ENCODE measurements around the gene MBP. TPM values are rescaled to one million over a fixed set of nuclear protein-coding genes. Genes with fewer than 3 reads are reported as not detected.

MBP gene
- total RNA-seq, 2 experiments from 2014 or later = 75.4 to 79.2 TPM

DNA sequence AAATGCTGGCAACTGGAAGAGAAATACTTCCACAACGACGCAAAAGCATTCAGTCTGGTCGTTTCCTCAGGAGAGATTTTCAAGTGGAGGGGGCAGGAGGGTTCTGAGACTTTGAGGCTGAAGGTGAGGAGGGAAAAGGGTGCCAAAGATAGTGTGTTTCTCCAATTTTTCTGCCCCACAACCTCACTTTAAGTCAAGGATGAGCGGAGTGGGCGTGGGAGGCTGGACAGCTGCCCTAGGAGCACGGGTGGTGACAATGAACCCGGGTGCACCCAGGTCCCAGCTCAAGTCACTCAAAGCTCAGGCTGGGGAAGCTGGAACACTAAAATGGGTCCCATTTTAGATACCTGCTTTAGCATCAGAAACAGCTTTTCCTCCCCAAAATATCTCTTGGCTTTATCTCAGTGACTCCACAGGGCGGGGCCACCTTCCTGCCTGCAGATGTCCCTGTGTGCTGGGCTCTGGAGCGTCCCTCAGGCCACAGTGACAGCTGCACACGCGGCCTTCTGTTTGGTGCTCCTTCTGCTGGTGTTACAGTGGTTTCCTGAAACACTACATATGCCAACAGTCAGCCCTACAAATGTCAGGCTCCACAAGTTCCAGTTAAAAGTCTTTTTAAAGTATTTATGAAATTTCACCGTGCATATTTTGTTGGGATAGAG is 1.4 kb upstream of the MBP start:
- H3K4me3 Mint-ChIP-seq = peak overlapping the region; percentile 96
- peaks cover 28% of the 10 kb centered on the region for H3K36me3 Mint-ChIP-seq (ENCODE audit: low read depth)
- TF ChIP-seq, protein P1, sequence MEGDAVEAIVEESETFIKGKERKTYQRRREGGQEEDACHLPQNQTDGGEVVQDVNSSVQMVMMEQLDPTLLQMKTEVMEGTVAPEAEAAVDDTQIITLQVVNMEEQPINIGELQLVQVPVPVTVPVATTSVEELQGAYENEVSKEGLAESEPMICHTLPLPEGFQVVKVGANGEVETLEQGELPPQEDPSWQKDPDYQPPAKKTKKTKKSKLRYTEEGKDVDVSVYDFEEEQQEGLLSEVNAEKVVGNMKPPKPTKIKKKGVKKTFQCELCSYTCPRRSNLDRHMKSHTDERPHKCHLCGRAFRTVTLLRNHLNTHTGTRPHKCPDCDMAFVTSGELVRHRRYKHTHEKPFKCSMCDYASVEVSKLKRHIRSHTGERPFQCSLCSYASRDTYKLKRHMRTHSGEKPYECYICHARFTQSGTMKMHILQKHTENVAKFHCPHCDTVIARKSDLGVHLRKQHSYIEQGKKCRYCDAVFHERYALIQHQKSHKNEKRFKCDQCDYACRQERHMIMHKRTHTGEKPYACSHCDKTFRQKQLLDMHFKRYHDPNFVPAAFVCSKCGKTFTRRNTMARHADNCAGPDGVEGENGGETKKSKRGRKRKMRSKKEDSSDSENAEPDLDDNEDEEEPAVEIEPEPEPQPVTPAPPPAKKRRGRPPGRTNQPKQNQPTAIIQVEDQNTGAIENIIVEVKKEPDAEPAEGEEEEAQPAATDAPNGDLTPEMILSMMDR (IDR thresholded peaks at IDR 0.05) = no peak
- Histone ChIP-seq H3K9me3 (ENCODE audit: control insufficient read depth in 1 of 2, insufficient read depth in 1 of 2, low read length in 2 of 2) (no peaks in the 10 kb centered on the region), H3K27ac (ENCODE audit: low read depth in 1 of 2, low read length in 2 of 2) (peak overlapping the region in 1 of 2 donors; percentile 34), H3K4me1 (ENCODE audit: insufficient read depth, low read length) (peaks cover 34% of the 10 kb centered on the region), H3K36me3 (ENCODE audit: insufficient read depth, low read length) (peaks cover 12% of the 10 kb centered on the region), H3K27me3 (ENCODE audit: control insufficient read depth in 1 of 2, insufficient read depth in 2 of 2, low read length in 2 of 2) (no peaks in the 10 kb centered on the region), H3K4me3 (ENCODE audit: low read length) (peak overlapping the region; percentile 51)
- ATAC-seq (ENCODE audit: poor library complexity) (no peak), DNase-seq (peak in 4 of 14 experiments; percentile 32 to 69 (median 54))
- H3K27ac Mint-ChIP-seq = peak overlapping the region; percentile 82
- intact Hi-C loops (cut with DNase I, micrococcal nuclease) = loop anchor here (5.0 kb wide), 4 partner anchors 67 to 312 kb away; partner anchors contain the start of gene ZNF236 (in 1 of the 2)
- CTCF ChIA-PET = interaction anchor here (2.2 kb wide), 1 partner anchor 72 kb away, joined by 6 read pairs; no protein-coding TSS in a partner anchor
- no peaks in the 10 kb centered on the region for H3K9me3 Mint-ChIP-seq
- no peaks in the 10 kb centered on the region for H3K27me3 Mint-ChIP-seq
- H3K4me1 Mint-ChIP-seq (ENCODE audit: low read depth) = peaks cover 42% of the 10 kb centered on the region
- POLR2A ChIA-PET = interaction anchor here (1.5 to 4.3 kb wide), 5 partner anchors 12 to 71 kb away, joined by 6 to 41 read pairs (median 30); no protein-coding TSS in a partner anchor

DNA sequence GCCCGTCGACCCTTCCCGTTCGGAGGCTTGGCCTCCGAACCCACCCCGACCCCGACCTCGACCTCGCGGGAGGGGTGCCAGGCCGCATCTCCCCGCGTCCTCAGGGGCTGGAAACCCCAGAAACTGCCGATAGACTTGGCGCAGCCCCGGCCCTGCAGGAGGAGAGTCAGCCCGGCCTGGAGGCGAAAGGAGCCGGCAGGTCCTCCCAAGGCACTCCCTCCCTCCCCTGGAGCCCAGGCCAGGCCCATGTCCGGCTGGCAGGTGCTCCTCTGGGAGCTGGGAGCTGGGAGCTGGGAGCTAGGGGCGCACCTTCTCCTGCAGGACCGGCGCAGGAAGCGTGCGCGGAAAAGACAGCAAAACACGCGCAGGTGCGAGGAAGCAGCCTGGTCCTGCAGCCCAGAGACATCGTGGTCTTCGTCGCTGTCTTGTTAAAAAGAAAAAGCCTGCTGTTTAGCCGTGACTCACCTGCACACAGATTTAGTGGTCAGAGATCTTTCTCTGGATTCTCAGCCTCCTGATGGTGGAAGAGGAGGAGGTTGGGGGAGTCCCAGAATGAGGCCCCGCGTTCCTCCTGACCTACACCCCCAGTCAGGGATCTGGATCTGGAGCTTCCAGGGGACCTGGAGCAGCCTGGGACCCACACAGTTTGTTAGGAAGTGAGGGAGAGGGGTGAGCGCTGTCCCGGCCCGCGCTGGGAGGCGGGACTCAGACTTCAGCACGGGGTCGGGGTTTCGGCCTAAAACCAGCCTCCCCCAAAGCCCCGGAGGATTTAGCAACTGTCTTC is 660 bp upstream of the MBP start:
- H3K9me3 Mint-ChIP-seq = no peaks in the 10 kb centered on the region
- no peaks in the 10 kb centered on the region for H3K27me3 ChIP-seq (ENCODE audit: control insufficient read depth in 1 of 2, insufficient read depth in 2 of 2, low read length in 2 of 2)
- no peaks in the 10 kb centered on the region for H3K27me3 Mint-ChIP-seq
- DNase-seq (peak in 1 of 14 experiments; percentile 48), ATAC-seq (ENCODE audit: poor library complexity) (no peak)
- POLR2A ChIA-PET = interaction anchor here (0.6 to 4.6 kb wide), 18 partner anchors 8 to 133 kb away, joined by 3 to 42 read pairs (median 10); no protein-coding TSS in a partner anchor
- no peaks in the 10 kb centered on the region for H3K9me3 ChIP-seq (ENCODE audit: control insufficient read depth in 1 of 2, insufficient read depth in 1 of 2, low read length in 2 of 2)
- peaks cover 49% of the 10 kb centered on the region for H3K4me1 Mint-ChIP-seq (ENCODE audit: low read depth)
- H3K4me1 ChIP-seq (ENCODE audit: insufficient read depth, low read length) = peaks cover 37% of the 10 kb centered on the region
- H3K27ac ChIP-seq (ENCODE audit: low read depth in 1 of 2, low read length in 2 of 2) = peak overlapping the region; percentile 40 to 77
- peaks cover 35% of the 10 kb centered on the region for H3K36me3 Mint-ChIP-seq (ENCODE audit: low read depth)
- peaks cover 12% of the 10 kb centered on the region for H3K36me3 ChIP-seq (ENCODE audit: insufficient read depth, low read length)
- peak overlapping the region; percentile 96 for H3K4me3 Mint-ChIP-seq
- CTCF ChIA-PET = interaction anchor here (2.2 kb wide), 1 partner anchor 71 kb away, joined by 6 read pairs; no protein-coding TSS in a partner anchor
- peak overlapping the region; percentile 51 for H3K4me3 ChIP-seq (ENCODE audit: low read length)
- intact Hi-C loops (cut with DNase I, micrococcal nuclease) = loop anchor here (5.0 kb wide), 4 partner anchors 66 to 311 kb away; partner anchors contain the start of gene ZNF236 (in 1 of the 2)
- TF ChIP-seq, protein P1 (IDR thresholded peaks at IDR 0.05) = no peak
- peak overlapping the region; percentile 82 for H3K27ac Mint-ChIP-seq

DNA sequence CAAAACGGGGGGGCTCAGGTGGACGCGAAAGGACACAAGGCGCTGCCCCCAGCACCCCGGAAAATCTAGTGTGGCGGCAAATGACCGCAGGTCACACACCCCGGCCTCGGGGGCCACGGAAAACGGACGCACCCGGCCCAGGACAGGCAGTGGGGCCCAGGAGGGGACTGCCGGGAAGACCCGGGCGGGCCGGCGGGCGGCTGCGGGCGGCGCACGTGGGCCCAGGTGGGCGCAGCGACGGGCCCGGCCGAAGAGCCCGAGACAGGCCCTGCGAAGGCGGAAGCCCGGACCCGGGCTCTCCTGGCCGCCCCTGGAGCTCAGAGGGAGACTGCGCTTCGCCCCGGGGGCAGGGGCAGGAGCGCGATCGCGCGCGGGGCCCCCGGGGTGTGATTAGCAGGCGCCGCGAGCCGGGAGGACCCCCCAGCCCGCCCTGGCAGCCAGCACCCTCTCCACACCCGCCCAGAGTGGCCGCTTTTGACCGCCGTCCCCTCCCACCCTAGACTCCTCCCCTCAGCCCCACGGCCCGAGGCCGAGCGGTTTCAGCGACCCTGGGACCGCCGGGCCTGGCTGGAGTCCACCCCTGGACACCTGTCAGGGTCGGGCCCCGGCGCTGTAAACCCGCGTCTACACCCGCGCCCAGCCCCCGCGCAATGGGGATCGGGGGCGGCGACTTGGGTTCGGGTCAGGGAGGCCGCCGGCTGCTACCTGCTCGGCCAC is 773 bp downstream of the MBP start:
- H3K4me3 ChIP-seq (ENCODE audit: low read length) = peak overlapping the region; percentile 93

More for the DNA sequence above, 773 bp downstream of the MBP start:
- intact Hi-C loops (cut with DNase I, micrococcal nuclease) = loop anchor here (1.0 to 5.0 kb wide), 6 partner anchors 8 to 310 kb away; partner anchors contain the start of gene ZNF236 (in 1 of the 2)
- Mint-ChIP-seq H3K27me3 (no peaks in the 10 kb centered on the region), H3K4me3 (peak overlapping the region; percentile 98), H3K36me3 (ENCODE audit: low read depth) (peaks cover 46% of the 10 kb centered on the region), H3K4me1 (ENCODE audit: low read depth) (peaks cover 63% of the 10 kb centered on the region), H3K9me3 (no peaks in the 10 kb centered on the region), H3K27ac (peak overlapping the region; percentile 83)
- Histone ChIP-seq H3K27me3 (ENCODE audit: control insufficient read depth in 1 of 2, insufficient read depth in 2 of 2, low read length in 2 of 2) (no peaks in the 10 kb centered on the region), H3K36me3 (ENCODE audit: insufficient read depth, low read length) (peaks cover 12% of the 10 kb centered on the region), H3K27ac (ENCODE audit: low read depth in 1 of 2, low read length in 2 of 2) (peak overlapping the region; percentile 77 to 78), H3K4me1 (ENCODE audit: insufficient read depth, low read length) (peaks cover 44% of the 10 kb centered on the region), H3K9me3 (ENCODE audit: control insufficient read depth in 1 of 2, insufficient read depth in 1 of 2, low read length in 2 of 2) (no peaks in the 10 kb centered on the region)
- POLR2A ChIA-PET = interaction anchor here (0.7 to 4.6 kb wide), 22 partner anchors 9 to 410 kb away, joined by 3 to 42 read pairs (median 8); no protein-coding TSS in a partner anchor
- TF ChIP-seq, protein P1 (IDR thresholded peaks at IDR 0.05) = no peak
- CTCF ChIA-PET = interaction anchor here (2.0 kb wide), 1 partner anchor 69 kb away, joined by 6 read pairs; no protein-coding TSS in a partner anchor
- DNase-seq (peak in 5 of 14 experiments; percentile 12 to 57 (median 28)), ATAC-seq (ENCODE audit: poor library complexity) (no peak)
